Right atrium auricular region (tissue), 2 donors: ENCODE results near the gene IMPA2. TPM values are rescaled to one million over a fixed set of nuclear protein-coding genes. Genes with fewer than 3 reads are reported as not detected.
A peak's percentile ranks its signal among the peaks of the same experiment; 100 is the strongest.

Experiments used
- DNase-seq: peaks from one replicate; pipeline ENCODE4 v3.0.0-alpha.2; 2019; ENCODE audit warnings: low spot score
- H3K27ac ChIP-seq, 2 donors: fragments of 200-600 bp; sonication (generic); 1 replicate in 1 of 2; 2 replicates in 1 of 2; pipeline ENCODE4 v1.5.1; 2016 to 2019
- H3K27me3 ChIP-seq, 2 donors: fragments of 200-600 bp; sonication (generic); one replicate each; pipeline versions ENCODE4 v1.5.1 to v1.6.0; 2017 to 2019
- H3K36me3 ChIP-seq: fragments of 200-600 bp; sonication (generic); one replicate; pipeline ENCODE4 v1.5.1; 2016
- H3K4me1 ChIP-seq, 2 donors: fragments of 200-600 bp; sonication (generic); one replicate each; pipeline versions ENCODE4 v1.5.1 to v1.6.0; 2017 to 2019
- H3K4me3 ChIP-seq, 2 donors: fragments of 200-600 bp; sonication (generic); 1 replicate in 1 of 2; 2 replicates in 1 of 2; pipeline ENCODE4 v1.5.1; 2017 to 2019; ENCODE audit warnings: mild to moderate bottlenecking in 1 of 2, moderate library complexity in 1 of 2
- H3K9me3 ChIP-seq, 2 donors: fragments of 200-600 bp; sonication (generic); one replicate each; pipeline ENCODE4 v1.5.1; 2019
- CTCF ChIP-seq, 2 donors: fragments of 200-600 bp; sonication (generic); IDR thresholded peaks; one replicate each; pipeline ENCODE4 v1.5.1; 2019; ENCODE audit warnings: antibody characterized with exemption in 2 of 2
- total RNA-seq, 2 donors: library from RNA; depleted of rRNA; stranded (reverse); fragments of >200 nt; gene quantifications; one replicate each; pipeline ENCODE4 v1.1.0, GENCODE V29; 2016

The IMPA2 gene
- total RNA-seq, 2 donors from 2014 or later = 20.2 to 22.9 TPM

GRCh38 chr18:12043811-12044210 lies 62.5 kb downstream of the IMPA2 start:
- peaks cover 0 to 3% of the 10 kb centered on the region in 2 donors for H3K4me1 ChIP-seq
- H3K27me3 ChIP-seq = no peaks in the 10 kb centered on the region
- no peak overlapping the region for H3K27ac ChIP-seq
- TF ChIP-seq CTCF (IDR thresholded peaks at IDR 0.05) = no peak
- no peaks in the 10 kb centered on the region for H3K36me3 ChIP-seq
- no peaks in the 10 kb centered on the region for H3K9me3 ChIP-seq
- DNase-seq = peak; percentile 30
- H3K4me3 ChIP-seq = no peak overlapping the region

- no peak for TF ChIP-seq CTCF (IDR thresholded peaks at IDR 0.05)
- Histone ChIP-seq H3K4me1 (no peaks in the 10 kb centered on the region), H3K4me3 (no peak overlapping the region), H3K9me3 (no peaks in the 10 kb centered on the region), H3K36me3 (no peaks in the 10 kb centered on the region), H3K27ac (no peak overlapping the region), H3K27me3 (no peaks in the 10 kb centered on the region)
- DNase-seq = no peak
These were observed 63.3 kb downstream of the IMPA2 start for GRCh38 chr18:12044591-12044990.

- Histone ChIP-seq H3K4me1 (no peaks in the 10 kb centered on the region), H3K27ac (no peak overlapping the region), H3K27me3 (no peaks in the 10 kb centered on the region), H3K9me3 (no peaks in the 10 kb centered on the region), H3K4me3 (no peak overlapping the region), H3K36me3 (no peaks in the 10 kb centered on the region)
- no peak for TF ChIP-seq CTCF (IDR thresholded peaks at IDR 0.05)
- DNase-seq = peak; percentile 53
These were observed 64.9 kb downstream of the IMPA2 start for GRCh38 chr18:12046046-12046750.

- Histone ChIP-seq H3K36me3 (no peaks in the 10 kb centered on the region), H3K9me3 (no peaks in the 10 kb centered on the region), H3K27me3 (no peaks in the 10 kb centered on the region), H3K27ac (no peak overlapping the region), H3K4me1 (no peaks in the 10 kb centered on the region), H3K4me3 (no peak overlapping the region)
- DNase-seq = peak; percentile 16
- TF ChIP-seq CTCF (IDR thresholded peaks at IDR 0.05) = no peak
These were observed 65.5 kb downstream of the IMPA2 start for GRCh38 chr18:12046751-12047335.

GRCh38 chr18:12048010-12048826 lies 66.9 kb downstream of the IMPA2 start:
- H3K4me1 ChIP-seq = no peaks in the 10 kb centered on the region
- peak; percentile 44 for DNase-seq
- no peak for TF ChIP-seq CTCF (IDR thresholded peaks at IDR 0.05)
- no peak overlapping the region for H3K27ac ChIP-seq
- H3K9me3 ChIP-seq = no peaks in the 10 kb centered on the region
- H3K36me3 ChIP-seq = no peaks in the 10 kb centered on the region
- H3K4me3 ChIP-seq = no peak overlapping the region
- H3K27me3 ChIP-seq = no peaks in the 10 kb centered on the region
